H1 (cell line): Measurements from ENCODE around the gene PLCB3. TPM values are rescaled to one million over a fixed set of nuclear protein-coding genes. Genes with fewer than 3 reads are reported as not detected.
A peak's percentile ranks its signal among the peaks of the same experiment; 100 is the strongest.

Experiments used
- CTCF ChIA-PET: fragments of 300-600 bp; sonication (Branson Sonifier 250); formaldehyde crosslinking; loops from one replicate; lab custom pipeline; 2021; ENCODE audit not compliant: partially characterized antibody; lab: Charles Lee
- POLR2A ChIA-PET: fragments of 300-600 bp; sonication (Branson Sonifier 250); formaldehyde crosslinking; loops from one replicate; lab custom pipeline; 2021; ENCODE audit warnings: inconsistent platforms; ENCODE audit not compliant: partially characterized antibody; lab: Charles Lee
- DNase-seq, 2 experiments: peaks; one replicate each; pipeline versions ENCODE4 v3.0.0 to v3.0.0-alpha.2; 2010 to 2022; ENCODE audit warnings: low spot score in 2 of 2, low read depth in 1 of 2, mixed read lengths in 1 of 2
- FAIRE-seq: peaks from 2 replicates; lab custom pipeline; 2011; peaks lifted over from hg19 to GRCh38; lab: Jason Lieb, UNC
- H2AFZ ChIP-seq: 2 replicates; pipeline ENCODE4 v1.8.1; 2012; ENCODE audit warnings: low read length, inconsistent platforms
- H2AK5ac ChIP-seq: 2 replicates; pipeline ENCODE4 v1.6.1; 2013; ENCODE audit warnings: low read depth, low read length
- H2BK120ac ChIP-seq: replicated peaks from 2 replicates; pipeline ENCODE3; 2013; ENCODE audit warnings: low read depth, low read length, inconsistent platforms
- H2BK12ac ChIP-seq: 2 replicates; pipeline ENCODE4 v1.6.1; 2013; ENCODE audit warnings: low read depth, low read length
- H2BK15ac ChIP-seq: 2 replicates; pipeline ENCODE4 v1.6.1; 2013; ENCODE audit warnings: low read length
- H2BK20ac ChIP-seq: 2 replicates; pipeline ENCODE4 v1.6.1; 2013; ENCODE audit warnings: low read length
- H2BK5ac ChIP-seq: 2 replicates; pipeline ENCODE4 v1.6.1; 2013; ENCODE audit warnings: low read depth, low read length
- H3K14ac ChIP-seq: 2 replicates; pipeline ENCODE4 v1.6.1; 2013; ENCODE audit warnings: inconsistent platforms; ENCODE audit not compliant: insufficient read length
- H3K18ac ChIP-seq: 2 replicates; pipeline ENCODE4 v1.6.1; 2013; ENCODE audit warnings: low read length; ENCODE audit errors: extremely low read depth
- H3K23ac ChIP-seq: 2 replicates; pipeline ENCODE4 v1.6.1; 2013; ENCODE audit warnings: inconsistent platforms; ENCODE audit not compliant: insufficient read length
- H3K23me2 ChIP-seq: 2 replicates; pipeline ENCODE4 v1.6.1; 2013; ENCODE audit warnings: low read depth, low read length
- H3K27ac ChIP-seq: 2 replicates; pipeline ENCODE4 v1.6.1; 2011; ENCODE audit warnings: low read depth, low read length, inconsistent platforms
- H3K27me3 ChIP-seq, 4 experiments: replicated peaks in 1 of 4; 1 replicate in 1 of 4; 2 replicates in 3 of 4; pipeline versions ENCODE4 v1.6.1 to v1.8.1; 2011 to 2013; ENCODE audit warnings: low read length in 3 of 4, mild to moderate bottlenecking in 3 of 4, inconsistent platforms in 2 of 4, mixed read lengths in 2 of 4, moderate library complexity in 1 of 4; ENCODE audit not compliant: control insufficient read depth in 3 of 4, insufficient read depth in 3 of 4; ENCODE audit errors: extremely low read depth in 1 of 4
- H3K36me3 ChIP-seq, 4 experiments: 2 replicates each; pipeline versions ENCODE4 v1.6.1 to v1.8.1; 2011 to 2013; ENCODE audit warnings: mild to moderate bottlenecking in 4 of 4, low read length in 3 of 4, moderate library complexity in 2 of 4, control low read depth in 1 of 4, inconsistent platforms in 1 of 4; ENCODE audit not compliant: insufficient read depth in 4 of 4, control insufficient read depth in 2 of 4
- H3K4ac ChIP-seq: replicated peaks from 2 replicates; pipeline ENCODE3; 2013; ENCODE audit warnings: low read length, low read depth, mixed read lengths, inconsistent platforms; ENCODE audit not compliant: insufficient read length
- H3K4me1 ChIP-seq, 4 experiments: replicated peaks in 1 of 4; 1 replicate in 1 of 4; 2 replicates in 3 of 4; pipeline versions ENCODE4 v1.6.1 to v1.8.1; 2011 to 2013; ENCODE audit warnings: low read length in 3 of 4, inconsistent platforms in 2 of 4, mixed read lengths in 1 of 4; ENCODE audit not compliant: insufficient read depth in 4 of 4, control insufficient read depth in 3 of 4
- H3K4me2 ChIP-seq, 2 experiments: 2 replicates each; pipeline versions ENCODE4 v1.6.1 to v1.8.1; 2011 to 2013; ENCODE audit warnings: low read depth in 2 of 2, low read length in 2 of 2, control low read depth in 1 of 2, inconsistent platforms in 1 of 2, mild to moderate bottlenecking in 1 of 2; ENCODE audit not compliant: insufficient read depth in 1 of 2
- H3K4me3 ChIP-seq, 4 experiments: fragments of 200-600, 300-600 bp in 1 of 4; sonication (generic), shearing (Covaris generic), sonication (Bioruptor Twin) in 1 of 4; 2 replicates each; pipeline versions ENCODE4 v1.5.1 to v1.8.1; 2011 to 2016; ENCODE audit warnings: low read length in 4 of 4, low read depth in 3 of 4, control low read depth in 2 of 4, inconsistent platforms in 2 of 4, mild to moderate bottlenecking in 2 of 4, mixed read lengths in 1 of 4, moderate library complexity in 1 of 4; ENCODE audit not compliant: insufficient read depth in 2 of 4; ENCODE audit errors: extremely low read depth in 1 of 4
- H3K56ac ChIP-seq: replicated peaks from 2 replicates; pipeline ENCODE3; 2013; ENCODE audit warnings: low read depth, mild to moderate bottlenecking, mixed read lengths, low read length, inconsistent platforms; ENCODE audit not compliant: insufficient read length
- H3K79me1 ChIP-seq: 2 replicates; pipeline ENCODE4 v1.6.1; 2013; ENCODE audit warnings: low read depth, low read length, control low read depth
- H3K79me2 ChIP-seq, 2 experiments: 2 replicates each; pipeline versions ENCODE4 v1.6.1 to v1.8.1; 2012 to 2013; ENCODE audit warnings: low read length in 2 of 2, mild to moderate bottlenecking in 2 of 2, inconsistent platforms in 1 of 2; ENCODE audit not compliant: insufficient read depth in 2 of 2, control insufficient read depth in 1 of 2
- H3K9ac ChIP-seq, 4 experiments: replicated peaks in 1 of 4; 1 replicate in 1 of 4; 2 replicates in 3 of 4; pipeline versions ENCODE4 v1.6.1 to v1.8.1; 2011 to 2013; ENCODE audit warnings: low read depth in 3 of 4, low read length in 3 of 4, control low read depth in 2 of 4, mild to moderate bottlenecking in 2 of 4, moderate library complexity in 2 of 4, inconsistent platforms in 1 of 4; ENCODE audit errors: extremely low read depth in 1 of 4
- H3K9me3 ChIP-seq, 2 experiments: 2 replicates each; pipeline versions ENCODE4 v1.6.1 to v1.8.1; 2012 to 2013; ENCODE audit warnings: mild to moderate bottlenecking in 2 of 2, moderate library complexity in 2 of 2, control low read depth in 1 of 2, inconsistent platforms in 1 of 2, low read depth in 1 of 2, low read length in 1 of 2, mixed read lengths in 1 of 2; ENCODE audit not compliant: insufficient read depth in 2 of 2
- H4K20me1 ChIP-seq, 2 experiments: replicated peaks in 1 of 2; 2 replicates each; pipeline versions ENCODE3 to v1.8.1; 2011 to 2013; ENCODE audit warnings: inconsistent platforms in 2 of 2, low read length in 2 of 2, mild to moderate bottlenecking in 1 of 2; ENCODE audit not compliant: insufficient read depth in 2 of 2, control insufficient read depth in 1 of 2
- H4K5ac ChIP-seq: 2 replicates; pipeline ENCODE4 v1.6.1; 2013; ENCODE audit warnings: low read length, low read depth, mixed read lengths, inconsistent platforms; ENCODE audit not compliant: insufficient read length
- H4K8ac ChIP-seq: 2 replicates; pipeline ENCODE4 v1.8.0; 2013; ENCODE audit warnings: mild to moderate bottlenecking, moderate library complexity, low read length, inconsistent platforms; ENCODE audit not compliant: insufficient read depth; ENCODE audit errors: extremely low read depth
- H4K91ac ChIP-seq: replicated peaks from 2 replicates; pipeline ENCODE3; 2013; ENCODE audit warnings: low read length, mixed read lengths, inconsistent platforms; ENCODE audit not compliant: insufficient read length
- CBX5 ChIP-seq: fragments of 300-800, 300-1000 bp; sonication (generic); IDR thresholded peaks from 2 replicates; pipeline ENCODE4 v1.7.1; 2016; ENCODE audit warnings: antibody characterized with exemption, low read length, low read depth
- CREB1 ChIP-seq: IDR thresholded peaks from 2 replicates; pipeline ENCODE4 v1.6.1; 2012; ENCODE audit warnings: inconsistent platforms
- POLR2AphosphoS5 ChIP-seq: IDR thresholded peaks from 2 replicates; pipeline ENCODE4 v1.6.1; 2011; ENCODE audit warnings: low read depth, low read length
- RXRA ChIP-seq: IDR thresholded peaks from 2 replicates; pipeline ENCODE4 v1.6.1; 2011; ENCODE audit warnings: low read depth, mild to moderate bottlenecking, low read length, moderate library complexity; ENCODE audit not compliant: insufficient read depth
- SIN3A ChIP-seq, 2 experiments: IDR thresholded peaks in 1 of 2; conservative IDR thresholded peaks in 1 of 2; 2 replicates each; pipeline ENCODE4 v1.6.1; 2011 to 2012; ENCODE audit warnings: low read length in 2 of 2, improper control_type of control experiment in 1 of 2, low read depth in 1 of 2, mild to moderate bottlenecking in 1 of 2
- SIRT6 ChIP-seq: IDR thresholded peaks from one replicate; pipeline ENCODE4 v1.7.1; 2012; ENCODE audit warnings: low read length, inconsistent platforms
- SP4 ChIP-seq: IDR thresholded peaks from 2 replicates; pipeline ENCODE4 v1.6.1; 2012; ENCODE audit warnings: low read length, inconsistent platforms
- TAF7 ChIP-seq: optimal IDR thresholded peaks from 2 replicates; pipeline ENCODE3; 2011; ENCODE audit warnings: low read depth, mild to moderate bottlenecking, inconsistent platforms, low read length, moderate library complexity, borderline replicate concordance
- TBP ChIP-seq: IDR thresholded peaks from 2 replicates; pipeline ENCODE4 v1.6.1; 2011; ENCODE audit warnings: low read depth, low read length, improper control_type of control experiment
- WGBS, 2 experiments: shearing (Covaris generic) in 1 of 2; methylation state at CpG; one replicate each; pipeline versions ENCODE4 v1.1.6 to v1.1.7; 2013 to 2015; ENCODE audit warnings: low lambda C conversion rate in 2 of 2, mixed read lengths in 2 of 2, inconsistent platforms in 1 of 2, low coverage in 1 of 2, missing lambda C conversion rate in 1 of 2; ENCODE audit not compliant: insufficient replicate concordance in 2 of 2, insufficient coverage in 1 of 2, insufficient read length in 1 of 2; ENCODE audit errors: extremely low coverage in 1 of 2, missing lambda C conversion rate in 1 of 2; 5-methylcytosine and 5-hydroxymethylcytosine counted together
- polyA plus RNA-seq, 7 experiments: library from polyadenylated mRNA; depleted of rRNA in 3 of 7; stranded (reverse) in 5 of 7; unstranded in 2 of 7; fragments of >200 nt in 5 of 7; fragments of 200-250 nt in 2 of 7; gene quantifications; 1 replicate in 5 of 7; 2 replicates in 1 of 7; 4 replicates in 1 of 7; pipeline versions ENCODE4 v1.2.1 to v1.2.3, GENCODE V29; 2011 to 2013; ENCODE audit warnings: missing spikeins in 2 of 7, mixed read lengths in 2 of 7
- total RNA-seq: library from RNA; stranded (reverse); fragmentation: NEBNext Ultra II Directional; extraction: Animal tissue kit (Norgen Biotek cat#: 25700); gene quantifications from 2 replicates; pipeline ENCODE4 v1.2.1, GENCODE V29; 2021
- TF ChIP-seq, protein P1 (sequence below): IDR thresholded peaks from 2 replicates; pipeline ENCODE4 v1.6.1; 2012; ENCODE audit warnings: inconsistent platforms

PLCB3 gene
- total and polyA plus RNA-seq, 2 of the 8 experiments (the other 6 are each of a cell fraction or from before 2014, with no cell fraction given): 47.2 to 104 TPM

DNA sequence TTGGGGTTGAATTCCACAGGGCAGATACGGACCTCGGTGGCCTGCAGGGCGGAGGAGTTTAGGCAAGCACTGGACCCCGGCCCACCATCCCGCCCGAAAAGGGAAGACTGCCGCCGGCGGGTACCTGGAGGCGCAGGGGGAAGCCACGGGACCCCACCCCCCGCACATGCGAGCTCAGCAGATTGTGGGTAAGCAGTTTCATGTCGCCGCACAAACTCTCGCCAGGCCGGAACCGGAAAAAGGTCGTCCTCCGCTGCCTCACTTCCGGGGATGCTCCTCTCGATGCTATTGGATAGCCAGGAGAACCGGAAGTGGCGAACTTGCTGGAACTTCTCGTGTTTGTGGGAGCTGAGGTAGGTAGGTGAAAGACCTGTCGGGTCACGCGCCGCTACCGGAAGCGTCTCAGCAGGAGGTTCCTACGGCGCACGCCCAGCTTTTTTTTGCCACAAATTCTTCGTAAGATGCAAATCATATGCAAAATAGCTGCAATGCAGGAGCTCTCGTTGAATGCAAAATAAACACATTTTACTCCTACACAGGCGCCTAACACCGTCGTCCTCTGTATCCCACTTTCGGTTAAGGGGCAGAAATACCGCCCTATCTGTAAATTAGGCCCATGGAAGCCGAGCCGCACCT is 66.1 kb downstream of the PLCB3 start, which contains the start of gene TRMT112:
Gene TRMT112 (minus strand): TSS at position 235 of the 636 bp plus-strand sequence. CDS start 33 bp downstream, at position 202.
- DNase-seq (peak; percentile 89 to 97), FAIRE-seq (peak; percentile 87)
- H3K4ac ChIP-seq: peak within 1 kb of the TSS; percentile 97
- H3K79me1 ChIP-seq: peaks cover 7% of the 10 kb centered on the region; the same call in 1 of the 2 replicates
- peak within 1 kb of the TSS; percentile 60 to 75 for H3K4me2 ChIP-seq
- peaks cover 0 to 3% of the 10 kb centered on the region in 2 experiments for H4K20me1 ChIP-seq
- no peak within 1 kb of the TSS for H3K14ac ChIP-seq
- H3K4me3 ChIP-seq: peak within 1 kb of the TSS; percentile 73 to 80 (median 77)
- peak within 1 kb of the TSS; percentile 84 for H2BK5ac ChIP-seq
- H3K18ac ChIP-seq: peak within 1 kb of the TSS; percentile 71
- POLR2A ChIA-PET: interaction anchor here (0.6 to 6.6 kb wide), 28 partner anchors 9 to 249 kb away, joined by 3 to 61 read pairs (median 6); partner anchors contain the start of genes CCDC88B, ESRRA, FERMT3 and NUDT22
- 0 out of 2 replicates have a peak within 1 kb of the TSS, but pooled peaks have one; percentile 40 for H2AFZ ChIP-seq
- H3K36me3 ChIP-seq: peaks cover 2 to 26% (median 15%) of the 10 kb centered on the region in 4 experiments; a peak in 7 of 8 replicates
- 0 out of 2 replicates have a peak within 1 kb of the TSS, but pooled peaks have one; percentile 71 for H2AK5ac ChIP-seq
- H3K56ac ChIP-seq: peak within 1 kb of the TSS; percentile 91
- 1% methylated on average over 37 of the region's 43 CpGs; no CpG with 5 or more reads in 1 of the 2 experiments for WGBS, 2 experiments
- 0 out of 2 replicates have a peak within 1 kb of the TSS, but pooled peaks have one; percentile 27 for H2BK12ac ChIP-seq
- no peaks in the 10 kb centered on the region for H3K27me3 ChIP-seq
- H4K91ac ChIP-seq: peak within 1 kb of the TSS; percentile 96
- H4K8ac ChIP-seq: peak within 1 kb of the TSS; percentile 97
- no peak within 1 kb of the TSS for H3K23ac ChIP-seq
- peaks cover 0 to 18% of the 10 kb centered on the region in 2 experiments; a peak in 1 of 4 replicates for H3K79me2 ChIP-seq
- no peaks in the 10 kb centered on the region for H3K9me3 ChIP-seq
- peak within 1 kb of the TSS; percentile 99 for H4K5ac ChIP-seq
- CTCF ChIA-PET: interaction anchor here (0.7 to 20.8 kb wide), 16 partner anchors 11 to 372 kb away, joined by 3 to 614 read pairs (median 4); partner anchors contain the start of genes BAD, CATSPERZ, CCDC88B and NUDT22
- peaks cover 0 to 8% (median 3%) of the 10 kb centered on the region in 4 experiments; a peak in 6 of 7 replicates for H3K4me1 ChIP-seq
- H2BK120ac ChIP-seq: peak within 1 kb of the TSS; percentile 94
- no peak within 1 kb of the TSS for H2BK15ac ChIP-seq
- peaks cover 5% of the 10 kb centered on the region; the same call in 1 of the 2 replicates for H3K23me2 ChIP-seq
- peak within 1 kb of the TSS; percentile 70 to 85 (median 79) for H3K9ac ChIP-seq
- H3K27ac ChIP-seq: peak within 1 kb of the TSS; percentile 91
- no peak within 1 kb of the TSS for H2BK20ac ChIP-seq
- TF ChIP-seq SIN3A (conservative IDR thresholded peaks at IDR 0.05 in 1 of 2, IDR thresholded peaks at IDR 0.05 in 1 of 2; ENCODE audit: low read depth in 1 of 2, low read length in 2 of 2): 0 out of 4 replicates have a peak, but pooled peaks of 1 of the 2 experiments have one; percentile 72
- peak; percentile 1 for TF ChIP-seq TAF7
- no peak for TF ChIP-seq CBX5
- no peak for TF ChIP-seq SP4
- TF ChIP-seq SIRT6: no peak
- TF ChIP-seq, protein P1, sequence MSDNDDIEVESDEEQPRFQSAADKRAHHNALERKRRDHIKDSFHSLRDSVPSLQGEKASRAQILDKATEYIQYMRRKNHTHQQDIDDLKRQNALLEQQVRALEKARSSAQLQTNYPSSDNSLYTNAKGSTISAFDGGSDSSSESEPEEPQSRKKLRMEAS: no peak
- TF ChIP-seq POLR2AphosphoS5: peak; percentile 61
- peak; percentile 58; the same call in 1 of the 2 replicates for TF ChIP-seq TBP
- TF ChIP-seq CREB1: peak; percentile 78
- TF ChIP-seq RXRA: no peak
